HepG2 (cell line): Measurements from ENCODE around the gene NAB2. TPM values are rescaled to one million over a fixed set of nuclear protein-coding genes. Genes with fewer than 3 reads are reported as not detected.

ENCODE experiments used
- GATA4 ChIP-seq: sonication (generic); IDR thresholded peaks from 2 replicates; pipeline ENCODE4 v1.6.1; 2016; ENCODE audit warnings: antibody characterized with exemption, low read depth, borderline replicate concordance
- GLI4 ChIP-seq: sonication (generic); formaldehyde crosslinking; IDR thresholded peaks from 2 replicates; pipeline ENCODE4 v1.5.1; 2020; ENCODE audit warnings: missing genetic modification reagents, mild to moderate bottlenecking, moderate library complexity, borderline replicate concordance
- MZF1 ChIP-seq: sonication (generic); formaldehyde crosslinking; IDR thresholded peaks from 2 replicates; pipeline ENCODE4 v1.8.1; 2023; ENCODE audit warnings: mild to moderate bottlenecking, missing genetic modification reagents, borderline replicate concordance
- NR2F6 ChIP-seq, 2 experiments: IDR thresholded peaks; 2 replicates each; pipeline ENCODE4 v1.6.1; 2016; ENCODE audit warnings: antibody characterized with exemption in 1 of 2, mild to moderate bottlenecking in 1 of 2
- TBL1XR1 ChIP-seq: fragments of 150-350 bp; IDR thresholded peaks from 2 replicates; pipeline ENCODE4 v1.6.1; 2014; ENCODE audit warnings: borderline replicate concordance, low read length; ENCODE audit not compliant: partially characterized antibody
- TCF7 ChIP-seq: sonication (generic); IDR thresholded peaks from 2 replicates; pipeline ENCODE4 v1.6.1; 2016; ENCODE audit warnings: antibody characterized with exemption, low read depth
- TEAD3 ChIP-seq: optimal IDR thresholded peaks from 2 replicates; pipeline ENCODE3; 2016; ENCODE audit warnings: borderline replicate concordance
- ZBTB7B ChIP-seq: sonication (generic); formaldehyde crosslinking; IDR thresholded peaks from 2 replicates; pipeline ENCODE4 v1.4.0; 2020; ENCODE audit warnings: missing genetic modification reagents
- ZNF572 ChIP-seq: sonication (generic); formaldehyde crosslinking; IDR thresholded peaks from 2 replicates; pipeline ENCODE4 v1.5.1; 2020; ENCODE audit warnings: mild to moderate bottlenecking, missing genetic modification reagents
- ZNF83 ChIP-seq: sonication (generic); formaldehyde crosslinking; IDR thresholded peaks from 2 replicates; pipeline ENCODE4 v1.4.0; 2020; ENCODE audit warnings: missing genetic modification reagents, mild to moderate bottlenecking, borderline replicate concordance
- polyA plus RNA-seq, 8 experiments: library from polyadenylated mRNA; depleted of rRNA in 3 of 8; stranded (reverse) in 7 of 8; unstranded in 1 of 8; fragments of >200 nt; fragmentation: Illumina TruSeq in 4 of 8; extraction: Trizol in 4 of 8; gene quantifications; 2 replicates each; pipeline versions ENCODE4 v1.2.1 to v1.2.3, GENCODE V29; 2011 to 2016; ENCODE audit warnings: low read depth in 4 of 8, missing spikeins in 1 of 8, mixed read lengths in 1 of 8; ENCODE audit not compliant: insufficient read depth in 1 of 8
- total RNA-seq, 5 experiments: library from RNA; depleted of rRNA; stranded (reverse); fragments of >200 nt; fragmentation: Illumina TruSeq; extraction: Trizol; gene quantifications; 2 replicates each; pipeline ENCODE4 v1.2.3, GENCODE V29; 2016; ENCODE audit warnings: low read depth in 1 of 5
- TF ChIP-seq, protein P1 (sequence below): sonication (generic); formaldehyde crosslinking; conservative IDR thresholded peaks from 2 replicates; pipeline ENCODE4 v1.4.0; 2020; ENCODE audit warnings: missing genetic modification reagents
- TF ChIP-seq, protein P2 (sequence below): sonication (generic); formaldehyde crosslinking; IDR thresholded peaks from 2 replicates; pipeline ENCODE4 v1.5.0; 2020; ENCODE audit warnings: mild to moderate bottlenecking, missing genetic modification reagents, borderline replicate concordance
- TF ChIP-seq, protein P3 (sequence below): sonication (generic); formaldehyde crosslinking; IDR thresholded peaks from 2 replicates; pipeline ENCODE4 v1.5.1; 2020; ENCODE audit warnings: mild to moderate bottlenecking, missing genetic modification reagents, moderate library complexity
- TF ChIP-seq, protein P4 (sequence below): sonication (generic); formaldehyde crosslinking; IDR thresholded peaks from 2 replicates; pipeline ENCODE4 v1.4.0; 2020; ENCODE audit warnings: low read depth, mild to moderate bottlenecking, missing genetic modification reagents
- TF ChIP-seq, protein P5 (sequence below): sonication (generic); formaldehyde crosslinking; conservative IDR thresholded peaks from 2 replicates; pipeline ENCODE4 v1.8.1; 2023; ENCODE audit warnings: missing genetic modification reagents

Gene NAB2
- total and polyA plus RNA-seq, 2 of the 13 experiments (the other 11 are each of a cell fraction or from before 2014, with no cell fraction given): 11.7 to 12.9 TPM

DNA sequence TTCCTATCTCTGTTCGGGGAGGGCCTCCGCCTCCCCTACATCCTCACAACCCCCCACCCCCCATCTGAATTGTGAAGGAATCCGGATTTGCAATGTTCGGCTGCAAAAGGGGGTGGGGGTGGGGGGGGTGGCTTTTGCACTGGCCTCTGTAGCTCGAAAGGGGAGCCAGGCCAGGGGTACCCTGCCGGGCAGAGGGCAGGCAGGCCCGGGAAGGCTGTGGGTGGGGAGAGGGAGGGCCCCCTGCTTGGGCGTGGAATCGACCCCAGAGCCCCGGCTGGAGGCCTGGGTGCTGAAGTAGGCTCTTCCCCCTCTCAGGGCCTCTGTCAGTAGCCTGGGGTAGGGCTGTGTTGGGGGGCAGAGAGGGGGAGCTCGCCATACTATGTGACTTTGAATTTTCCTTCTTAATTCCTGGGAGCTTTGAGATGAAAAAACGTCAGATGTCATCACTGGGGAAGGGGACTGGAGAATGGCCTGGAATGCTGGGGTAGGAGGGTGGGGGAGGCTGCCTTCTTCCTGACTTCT is 40.5 kb downstream of the NAB2 start (continued):
- TF ChIP-seq, protein P1, sequence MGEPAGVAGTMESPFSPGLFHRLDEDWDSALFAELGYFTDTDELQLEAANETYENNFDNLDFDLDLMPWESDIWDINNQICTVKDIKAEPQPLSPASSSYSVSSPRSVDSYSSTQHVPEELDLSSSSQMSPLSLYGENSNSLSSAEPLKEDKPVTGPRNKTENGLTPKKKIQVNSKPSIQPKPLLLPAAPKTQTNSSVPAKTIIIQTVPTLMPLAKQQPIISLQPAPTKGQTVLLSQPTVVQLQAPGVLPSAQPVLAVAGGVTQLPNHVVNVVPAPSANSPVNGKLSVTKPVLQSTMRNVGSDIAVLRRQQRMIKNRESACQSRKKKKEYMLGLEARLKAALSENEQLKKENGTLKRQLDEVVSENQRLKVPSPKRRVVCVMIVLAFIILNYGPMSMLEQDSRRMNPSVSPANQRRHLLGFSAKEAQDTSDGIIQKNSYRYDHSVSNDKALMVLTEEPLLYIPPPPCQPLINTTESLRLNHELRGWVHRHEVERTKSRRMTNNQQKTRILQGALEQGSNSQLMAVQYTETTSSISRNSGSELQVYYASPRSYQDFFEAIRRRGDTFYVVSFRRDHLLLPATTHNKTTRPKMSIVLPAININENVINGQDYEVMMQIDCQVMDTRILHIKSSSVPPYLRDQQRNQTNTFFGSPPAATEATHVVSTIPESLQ: no peak
- no peak for TF ChIP-seq ZNF83 (CRISPR knock-in tag)
- no peak for TF ChIP-seq GLI4
- TF ChIP-seq GATA4: no peak
- TF ChIP-seq, protein P2, sequence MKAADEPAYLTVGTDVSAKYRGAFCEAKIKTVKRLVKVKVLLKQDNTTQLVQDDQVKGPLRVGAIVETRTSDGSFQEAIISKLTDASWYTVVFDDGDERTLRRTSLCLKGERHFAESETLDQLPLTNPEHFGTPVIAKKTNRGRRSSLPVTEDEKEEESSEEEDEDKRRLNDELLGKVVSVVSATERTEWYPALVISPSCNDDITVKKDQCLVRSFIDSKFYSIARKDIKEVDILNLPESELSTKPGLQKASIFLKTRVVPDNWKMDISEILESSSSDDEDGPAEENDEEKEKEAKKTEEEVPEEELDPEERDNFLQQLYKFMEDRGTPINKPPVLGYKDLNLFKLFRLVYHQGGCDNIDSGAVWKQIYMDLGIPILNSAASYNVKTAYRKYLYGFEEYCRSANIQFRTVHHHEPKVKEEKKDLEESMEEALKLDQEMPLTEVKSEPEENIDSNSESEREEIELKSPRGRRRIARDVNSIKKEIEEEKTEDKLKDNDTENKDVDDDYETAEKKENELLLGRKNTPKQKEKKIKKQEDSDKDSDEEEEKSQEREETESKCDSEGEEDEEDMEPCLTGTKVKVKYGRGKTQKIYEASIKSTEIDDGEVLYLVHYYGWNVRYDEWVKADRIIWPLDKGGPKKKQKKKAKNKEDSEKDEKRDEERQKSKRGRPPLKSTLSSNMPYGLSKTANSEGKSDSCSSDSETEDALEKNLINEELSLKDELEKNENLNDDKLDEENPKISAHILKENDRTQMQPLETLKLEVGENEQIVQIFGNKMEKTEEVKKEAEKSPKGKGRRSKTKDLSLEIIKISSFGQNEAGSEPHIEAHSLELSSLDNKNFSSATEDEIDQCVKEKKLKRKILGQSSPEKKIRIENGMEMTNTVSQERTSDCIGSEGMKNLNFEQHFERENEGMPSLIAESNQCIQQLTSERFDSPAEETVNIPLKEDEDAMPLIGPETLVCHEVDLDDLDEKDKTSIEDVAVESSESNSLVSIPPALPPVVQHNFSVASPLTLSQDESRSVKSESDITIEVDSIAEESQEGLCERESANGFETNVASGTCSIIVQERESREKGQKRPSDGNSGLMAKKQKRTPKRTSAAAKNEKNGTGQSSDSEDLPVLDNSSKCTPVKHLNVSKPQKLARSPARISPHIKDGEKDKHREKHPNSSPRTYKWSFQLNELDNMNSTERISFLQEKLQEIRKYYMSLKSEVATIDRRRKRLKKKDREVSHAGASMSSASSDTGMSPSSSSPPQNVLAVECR (CRISPR knock-in tag): no peak
- no peak for TF ChIP-seq ZNF572 (CRISPR knock-in tag)
- TF ChIP-seq TCF7: no peak
- TF ChIP-seq, protein P3, sequence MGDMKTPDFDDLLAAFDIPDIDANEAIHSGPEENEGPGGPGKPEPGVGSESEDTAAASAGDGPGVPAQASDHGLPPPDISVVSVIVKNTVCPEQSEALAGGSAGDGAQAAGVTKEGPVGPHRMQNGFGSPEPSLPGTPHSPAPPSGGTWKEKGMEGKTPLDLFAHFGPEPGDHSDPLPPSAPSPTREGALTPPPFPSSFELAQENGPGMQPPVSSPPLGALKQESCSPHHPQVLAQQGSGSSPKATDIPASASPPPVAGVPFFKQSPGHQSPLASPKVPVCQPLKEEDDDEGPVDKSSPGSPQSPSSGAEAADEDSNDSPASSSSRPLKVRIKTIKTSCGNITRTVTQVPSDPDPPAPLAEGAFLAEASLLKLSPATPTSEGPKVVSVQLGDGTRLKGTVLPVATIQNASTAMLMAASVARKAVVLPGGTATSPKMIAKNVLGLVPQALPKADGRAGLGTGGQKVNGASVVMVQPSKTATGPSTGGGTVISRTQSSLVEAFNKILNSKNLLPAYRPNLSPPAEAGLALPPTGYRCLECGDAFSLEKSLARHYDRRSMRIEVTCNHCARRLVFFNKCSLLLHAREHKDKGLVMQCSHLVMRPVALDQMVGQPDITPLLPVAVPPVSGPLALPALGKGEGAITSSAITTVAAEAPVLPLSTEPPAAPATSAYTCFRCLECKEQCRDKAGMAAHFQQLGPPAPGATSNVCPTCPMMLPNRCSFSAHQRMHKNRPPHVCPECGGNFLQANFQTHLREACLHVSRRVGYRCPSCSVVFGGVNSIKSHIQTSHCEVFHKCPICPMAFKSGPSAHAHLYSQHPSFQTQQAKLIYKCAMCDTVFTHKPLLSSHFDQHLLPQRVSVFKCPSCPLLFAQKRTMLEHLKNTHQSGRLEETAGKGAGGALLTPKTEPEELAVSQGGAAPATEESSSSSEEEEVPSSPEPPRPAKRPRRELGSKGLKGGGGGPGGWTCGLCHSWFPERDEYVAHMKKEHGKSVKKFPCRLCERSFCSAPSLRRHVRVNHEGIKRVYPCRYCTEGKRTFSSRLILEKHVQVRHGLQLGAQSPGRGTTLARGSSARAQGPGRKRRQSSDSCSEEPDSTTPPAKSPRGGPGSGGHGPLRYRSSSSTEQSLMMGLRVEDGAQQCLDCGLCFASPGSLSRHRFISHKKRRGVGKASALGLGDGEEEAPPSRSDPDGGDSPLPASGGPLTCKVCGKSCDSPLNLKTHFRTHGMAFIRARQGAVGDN: peak; percentile 37; the same call in 1 of the 2 replicates
- TF ChIP-seq MZF1 (CRISPR knock-in tag): no peak
- TF ChIP-seq, protein P4, sequence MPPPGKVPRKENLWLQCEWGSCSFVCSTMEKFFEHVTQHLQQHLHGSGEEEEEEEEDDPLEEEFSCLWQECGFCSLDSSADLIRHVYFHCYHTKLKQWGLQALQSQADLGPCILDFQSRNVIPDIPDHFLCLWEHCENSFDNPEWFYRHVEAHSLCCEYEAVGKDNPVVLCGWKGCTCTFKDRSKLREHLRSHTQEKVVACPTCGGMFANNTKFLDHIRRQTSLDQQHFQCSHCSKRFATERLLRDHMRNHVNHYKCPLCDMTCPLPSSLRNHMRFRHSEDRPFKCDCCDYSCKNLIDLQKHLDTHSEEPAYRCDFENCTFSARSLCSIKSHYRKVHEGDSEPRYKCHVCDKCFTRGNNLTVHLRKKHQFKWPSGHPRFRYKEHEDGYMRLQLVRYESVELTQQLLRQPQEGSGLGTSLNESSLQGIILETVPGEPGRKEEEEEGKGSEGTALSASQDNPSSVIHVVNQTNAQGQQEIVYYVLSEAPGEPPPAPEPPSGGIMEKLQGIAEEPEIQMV (CRISPR knock-in tag): no peak
- peak; percentile 7; the same call in 1 of the 2 replicates for TF ChIP-seq ZBTB7B (CRISPR knock-in tag)
- peak; percentile 22 for TF ChIP-seq TEAD3 (CRISPR knock-in tag)
- TF ChIP-seq, protein P5, sequence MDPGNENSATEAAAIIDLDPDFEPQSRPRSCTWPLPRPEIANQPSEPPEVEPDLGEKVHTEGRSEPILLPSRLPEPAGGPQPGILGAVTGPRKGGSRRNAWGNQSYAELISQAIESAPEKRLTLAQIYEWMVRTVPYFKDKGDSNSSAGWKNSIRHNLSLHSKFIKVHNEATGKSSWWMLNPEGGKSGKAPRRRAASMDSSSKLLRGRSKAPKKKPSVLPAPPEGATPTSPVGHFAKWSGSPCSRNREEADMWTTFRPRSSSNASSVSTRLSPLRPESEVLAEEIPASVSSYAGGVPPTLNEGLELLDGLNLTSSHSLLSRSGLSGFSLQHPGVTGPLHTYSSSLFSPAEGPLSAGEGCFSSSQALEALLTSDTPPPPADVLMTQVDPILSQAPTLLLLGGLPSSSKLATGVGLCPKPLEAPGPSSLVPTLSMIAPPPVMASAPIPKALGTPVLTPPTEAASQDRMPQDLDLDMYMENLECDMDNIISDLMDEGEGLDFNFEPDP (CRISPR knock-in tag): no peak
- TF ChIP-seq TBL1XR1: no peak
- TF ChIP-seq NR2F6 (IDR thresholded peaks at IDR 0.05): no peak
- no peak for TF ChIP-seq NR2F6 (CRISPR knock-in tag; IDR thresholded peaks at IDR 0.05)
